ENCODE results near the gene PRSS21. TPM values are rescaled to one million over a fixed set of nuclear protein-coding genes. Genes with fewer than 3 reads are reported as not detected.

PRSS21 gene
- total and polyA plus RNA-seq, 4 donors = 0.18 to 1.0 (median 0.26) TPM; not detected in 1

DNA sequence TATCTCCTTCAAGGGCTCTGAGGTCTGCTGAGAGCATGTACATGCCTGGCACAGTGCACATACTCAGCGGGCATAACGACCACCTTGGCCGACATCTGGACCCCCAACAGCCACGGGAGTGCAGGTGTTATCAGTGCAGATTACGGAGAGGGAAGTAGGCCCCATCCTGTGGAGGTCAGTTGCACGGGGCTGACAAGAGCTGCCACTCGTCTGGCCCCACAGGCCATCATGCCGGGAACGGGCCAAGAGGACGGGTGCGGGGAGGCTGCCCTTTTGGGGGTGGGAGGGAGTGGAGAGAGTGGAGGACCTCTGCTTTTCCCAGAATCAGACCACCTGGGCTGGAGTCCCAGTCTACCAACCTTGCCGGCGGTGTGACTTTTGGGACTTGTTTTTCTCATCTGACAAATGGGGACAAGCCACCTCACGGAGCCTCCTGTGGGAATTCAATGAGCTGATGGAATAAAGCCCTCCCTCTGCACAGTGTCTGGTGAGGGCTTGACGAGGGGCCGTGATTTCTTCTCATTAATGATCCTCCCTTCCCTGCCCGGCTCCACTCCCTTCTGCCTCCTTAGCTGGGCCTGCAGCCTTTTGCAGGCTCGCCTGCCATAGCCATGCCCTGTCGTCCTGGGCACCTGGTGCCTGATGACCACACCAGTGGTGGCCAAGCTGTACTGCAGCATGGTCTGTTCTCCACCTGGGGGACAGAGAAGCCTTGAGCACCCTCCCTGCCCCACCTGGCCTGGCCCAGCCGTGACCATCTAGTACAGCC is 34.3 kb upstream of the PRSS21 start (continued):
- TF ChIP-seq, protein P1, sequence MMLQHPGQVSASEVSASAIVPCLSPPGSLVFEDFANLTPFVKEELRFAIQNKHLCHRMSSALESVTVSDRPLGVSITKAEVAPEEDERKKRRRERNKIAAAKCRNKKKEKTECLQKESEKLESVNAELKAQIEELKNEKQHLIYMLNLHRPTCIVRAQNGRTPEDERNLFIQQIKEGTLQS (IDR thresholded peaks at IDR 0.05) = no peak
- no peak for TF ChIP-seq RAD21 (IDR thresholded peaks at IDR 0.05)
- no peak for TF ChIP-seq FOXA1 (IDR thresholded peaks at IDR 0.05)
- no peak for TF ChIP-seq EGR1 (IDR thresholded peaks at IDR 0.05; ENCODE audit: low read depth in 2 of 2)

DNA sequence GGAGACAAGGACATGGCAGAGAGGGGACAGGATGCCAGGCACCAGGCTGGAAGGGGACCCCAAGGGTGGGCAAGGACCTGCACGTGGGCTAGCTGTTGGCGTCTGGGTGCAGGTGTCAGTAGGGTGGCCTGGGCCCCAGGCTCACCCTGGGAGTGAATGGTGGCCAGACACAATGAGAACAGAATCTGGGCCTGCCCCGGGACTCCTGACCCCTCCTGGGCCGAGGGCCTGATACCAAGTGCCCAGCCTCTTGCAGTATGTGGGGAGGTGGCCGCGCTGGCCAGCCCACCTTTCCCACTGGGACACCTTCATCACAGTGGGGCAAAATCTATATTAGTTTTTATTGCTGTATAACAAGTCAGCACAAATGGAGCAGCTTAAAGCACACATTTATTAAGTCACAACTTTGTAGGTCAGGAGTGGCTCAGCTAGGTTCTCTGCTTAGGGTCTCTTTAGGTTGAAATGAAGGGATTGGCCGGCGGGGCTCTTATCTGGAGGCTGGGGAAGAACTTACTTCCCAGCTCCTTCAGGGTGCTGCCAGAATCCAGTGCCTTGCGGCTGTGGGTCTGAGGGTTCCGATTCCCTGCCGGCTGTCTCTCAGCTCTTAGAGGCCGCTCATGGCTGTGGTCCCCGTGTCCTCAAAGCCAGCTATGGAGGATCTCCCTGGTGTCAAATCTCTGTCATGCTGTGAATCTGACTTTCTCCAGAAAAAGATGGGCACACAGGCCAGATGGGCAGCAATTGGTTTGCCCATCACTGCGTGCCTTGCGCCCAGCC is 33.3 kb upstream of the PRSS21 start:
- Histone ChIP-seq H3K9me3 (ENCODE audit: control insufficient read depth in 4 of 4, low read length in 3 of 4) (no peaks in the 10 kb centered on the region), H3K9ac (ENCODE audit: low read depth in 1 of 2, low read length in 2 of 2) (no peak overlapping the region), H3K27me3 (ENCODE audit: control insufficient read depth in 4 of 4, insufficient read depth in 4 of 4, low read length in 3 of 4) (peaks cover 0 to 5% (median 1%) of the 10 kb centered on the region in 4 donors), H3K4me1 (ENCODE audit: control insufficient read depth in 4 of 4, insufficient read depth in 4 of 4, low read length in 3 of 4) (peaks cover 0 to 12% (median 6%) of the 10 kb centered on the region in 4 donors), H3K4me3 (ENCODE audit: low read depth in 1 of 3, low read length in 3 of 3) (no peak overlapping the region), H3K36me3 (ENCODE audit: control insufficient read depth in 4 of 4, insufficient read depth in 3 of 4, low read depth in 1 of 4, low read length in 3 of 4) (no peaks in the 10 kb centered on the region), H3K27ac (ENCODE audit: low read depth in 1 of 2, low read length in 2 of 2) (no peak overlapping the region)
- no peak for DNase-seq (ENCODE audit: low spot score)
- TF ChIP-seq TAF1 (conservative IDR thresholded peaks at IDR 0.05) (no peak), SP1 (IDR thresholded peaks at IDR 0.05) (no peak), EGR1 (IDR thresholded peaks at IDR 0.05; ENCODE audit: low read depth in 2 of 2) (no peak), FOXA2 (IDR thresholded peaks at IDR 0.05) (no peak), HNF4G (IDR thresholded peaks at IDR 0.05) (no peak), RAD21 (IDR thresholded peaks at IDR 0.05) (no peak), GABPA (IDR thresholded peaks at IDR 0.05 in 1 of 2, conservative IDR thresholded peaks at IDR 0.05 in 1 of 2) (no peak), REST (IDR thresholded peaks at IDR 0.05) (no peak), HNF4A (conservative IDR thresholded peaks at IDR 0.05) (no peak)
- TF ChIP-seq, protein P2, sequence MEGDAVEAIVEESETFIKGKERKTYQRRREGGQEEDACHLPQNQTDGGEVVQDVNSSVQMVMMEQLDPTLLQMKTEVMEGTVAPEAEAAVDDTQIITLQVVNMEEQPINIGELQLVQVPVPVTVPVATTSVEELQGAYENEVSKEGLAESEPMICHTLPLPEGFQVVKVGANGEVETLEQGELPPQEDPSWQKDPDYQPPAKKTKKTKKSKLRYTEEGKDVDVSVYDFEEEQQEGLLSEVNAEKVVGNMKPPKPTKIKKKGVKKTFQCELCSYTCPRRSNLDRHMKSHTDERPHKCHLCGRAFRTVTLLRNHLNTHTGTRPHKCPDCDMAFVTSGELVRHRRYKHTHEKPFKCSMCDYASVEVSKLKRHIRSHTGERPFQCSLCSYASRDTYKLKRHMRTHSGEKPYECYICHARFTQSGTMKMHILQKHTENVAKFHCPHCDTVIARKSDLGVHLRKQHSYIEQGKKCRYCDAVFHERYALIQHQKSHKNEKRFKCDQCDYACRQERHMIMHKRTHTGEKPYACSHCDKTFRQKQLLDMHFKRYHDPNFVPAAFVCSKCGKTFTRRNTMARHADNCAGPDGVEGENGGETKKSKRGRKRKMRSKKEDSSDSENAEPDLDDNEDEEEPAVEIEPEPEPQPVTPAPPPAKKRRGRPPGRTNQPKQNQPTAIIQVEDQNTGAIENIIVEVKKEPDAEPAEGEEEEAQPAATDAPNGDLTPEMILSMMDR (IDR thresholded peaks at IDR 0.05; ENCODE audit: low read depth, low read length, missing input control) = no peak
- 84% methylated on average over 15 of the region's 15 CpGs for WGBS

Measured in liver (tissue), 9 donors.